ENCODE results near the gene LPP. TPM values are rescaled to one million over a fixed set of nuclear protein-coding genes. Genes with fewer than 3 reads are reported as not detected.

The LPP gene
- total and polyA plus RNA-seq, 5 donors: 14.5 to 205 (median 159) TPM

- ATAC-seq (peak; percentile 65 to 67), DNase-seq (peak; percentile 70 to 84 (median 73))
- Histone ChIP-seq H3K4me1 (ENCODE audit: control insufficient read depth, insufficient read depth, low read length) (peaks cover 1% of the 10 kb centered on the region), H3K27ac (ENCODE audit: low read length) (peak overlapping the region; percentile 69), H3K27me3 (ENCODE audit: control insufficient read depth, insufficient read depth) (no peaks in the 10 kb centered on the region), H3K4me3 (ENCODE audit: low read length) (no peak overlapping the region), H3K9me3 (ENCODE audit: control insufficient read depth, low read length) (no peaks in the 10 kb centered on the region)
- intact Hi-C loops (cut with DNase I): no loop called here
- WGBS: 68% methylated on average over 10 of the region's 10 CpGs
Observed at GRCh38 chr3:188169830-188170455, 16.0 kb downstream of the LPP start.

GRCh38 chr3:188170461-188171459 lies 16.8 kb downstream of the LPP start:
- Histone ChIP-seq H3K4me3 (ENCODE audit: low read length) (no peak overlapping the region), H3K27ac (ENCODE audit: low read length) (peak overlapping the region; percentile 65), H3K4me1 (ENCODE audit: control insufficient read depth, insufficient read depth, low read length) (peaks cover 1% of the 10 kb centered on the region), H3K9me3 (ENCODE audit: control insufficient read depth, low read length) (no peaks in the 10 kb centered on the region), H3K27me3 (ENCODE audit: control insufficient read depth, insufficient read depth) (no peaks in the 10 kb centered on the region)
- no peak for DNase-seq
- intact Hi-C loops (cut with DNase I): no loop called here
- ATAC-seq: no peak
- 92% methylated on average over 8 of the region's 8 CpGs for WGBS

DNA sequence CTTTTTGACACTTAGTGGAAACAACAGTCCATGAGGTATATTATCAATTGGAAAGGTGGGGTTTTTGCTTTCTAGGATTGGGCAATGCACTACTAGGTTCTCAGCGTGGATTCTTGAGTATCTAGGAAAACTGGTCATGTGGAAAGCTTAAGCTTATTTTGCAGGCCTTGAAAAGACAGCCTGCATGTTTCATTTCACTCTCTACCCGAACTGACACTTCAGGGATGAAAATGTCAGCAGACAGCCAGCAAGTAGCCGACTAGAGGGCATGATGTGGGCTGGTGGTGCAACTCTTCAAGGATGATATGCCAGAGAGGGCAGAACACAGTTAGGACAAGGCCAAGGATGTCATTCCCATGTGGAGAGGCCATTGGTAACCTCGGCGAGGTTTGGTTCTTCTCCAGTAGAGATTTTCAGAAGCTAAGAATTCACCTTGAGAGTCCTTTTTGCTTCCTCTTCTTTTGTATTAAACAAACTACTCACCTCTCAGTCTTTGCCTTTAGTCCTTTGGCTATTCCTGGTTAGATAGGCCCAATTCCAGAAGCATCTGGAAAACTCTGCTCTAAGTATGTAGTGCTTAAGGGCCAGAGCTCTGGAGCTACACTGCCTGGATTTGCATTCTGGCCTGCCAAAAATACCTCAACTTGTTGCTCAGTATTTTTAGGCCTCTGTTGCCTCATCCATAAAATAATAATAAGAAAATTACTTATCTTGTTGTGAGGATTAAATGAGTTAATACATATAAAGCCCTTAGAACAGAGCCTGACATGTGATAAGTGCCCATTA lies 17.9 kb downstream of the LPP start:
- H3K4me3 ChIP-seq (ENCODE audit: low read length): no peak overlapping the region
- 74% methylated on average over 5 of the region's 5 CpGs for WGBS
- intact Hi-C loops (cut with DNase I): no loop called here
- ATAC-seq: peak in 1 of 2 donors; percentile 23
- no peak for DNase-seq
- H3K9me3 ChIP-seq (ENCODE audit: control insufficient read depth, low read length): no peaks in the 10 kb centered on the region
- H3K27me3 ChIP-seq (ENCODE audit: control insufficient read depth, insufficient read depth): no peaks in the 10 kb centered on the region
- peak overlapping the region; percentile 84 for H3K27ac ChIP-seq (ENCODE audit: low read length)
- H3K4me1 ChIP-seq (ENCODE audit: control insufficient read depth, insufficient read depth, low read length): peaks cover 1% of the 10 kb centered on the region

- Histone ChIP-seq H3K4me1 (ENCODE audit: control insufficient read depth, insufficient read depth, low read length) (peaks cover 16% of the 10 kb centered on the region), H3K9me3 (ENCODE audit: control insufficient read depth, low read length) (no peaks in the 10 kb centered on the region), H3K4me3 (ENCODE audit: low read length) (no peak overlapping the region), H3K27ac (ENCODE audit: low read length) (peak overlapping the region; percentile 25), H3K27me3 (ENCODE audit: control insufficient read depth, insufficient read depth) (no peaks in the 10 kb centered on the region)
- DNase-seq (no peak), ATAC-seq (no peak)
- 87% methylated on average over 9 of the region's 9 CpGs for WGBS
- intact Hi-C loops (cut with DNase I): no loop called here
Observed at GRCh38 chr3:188174317-188175044, 20.5 kb downstream of the LPP start.

DNA sequence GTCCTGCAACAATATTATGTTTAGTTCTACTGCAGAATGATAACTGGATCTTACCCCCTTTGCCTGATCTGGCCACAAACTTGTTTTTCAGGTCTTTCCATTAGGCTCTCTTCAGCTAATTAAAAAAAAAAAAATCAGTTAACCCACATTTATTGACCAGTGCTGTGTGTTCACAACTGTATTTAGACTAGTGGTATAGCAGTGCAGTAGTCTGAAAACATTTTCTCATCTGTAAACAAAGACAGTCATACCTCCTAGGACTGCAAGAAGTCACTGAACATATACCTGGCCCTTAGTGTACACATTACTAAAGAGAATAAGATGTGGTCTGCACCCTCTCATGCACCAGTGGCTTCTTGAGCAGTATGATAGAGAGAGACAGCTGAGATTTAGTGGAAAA lies 22.5 kb downstream of the LPP start:
- peaks cover 20% of the 10 kb centered on the region for H3K4me1 ChIP-seq (ENCODE audit: control insufficient read depth, insufficient read depth, low read length)

GRCh38 chr3:188176884-188177283 lies 22.9 kb downstream of the LPP start:
- no peak overlapping the region for H3K4me3 ChIP-seq (ENCODE audit: low read length)
- peaks cover 20% of the 10 kb centered on the region for H3K4me1 ChIP-seq (ENCODE audit: control insufficient read depth, insufficient read depth, low read length)
- 97% methylated on average over 2 of the region's 2 CpGs for WGBS
- intact Hi-C loops (cut with DNase I): no loop called here
- DNase-seq (no peak), ATAC-seq (no peak)
- no peaks in the 10 kb centered on the region for H3K9me3 ChIP-seq (ENCODE audit: control insufficient read depth, low read length)
- H3K27ac ChIP-seq (ENCODE audit: low read length): peak overlapping the region; percentile 28
- H3K27me3 ChIP-seq (ENCODE audit: control insufficient read depth, insufficient read depth): no peaks in the 10 kb centered on the region

More for the DNA sequence above, 22.5 kb downstream of the LPP start:
- Histone ChIP-seq H3K27ac (ENCODE audit: low read length) (no peak overlapping the region), H3K4me3 (ENCODE audit: low read length) (no peak overlapping the region), H3K27me3 (ENCODE audit: control insufficient read depth, insufficient read depth) (no peaks in the 10 kb centered on the region), H3K9me3 (ENCODE audit: control insufficient read depth, low read length) (no peaks in the 10 kb centered on the region)
- intact Hi-C loops (cut with DNase I): no loop called here
- no peak for DNase-seq
- no peak for ATAC-seq

DNA sequence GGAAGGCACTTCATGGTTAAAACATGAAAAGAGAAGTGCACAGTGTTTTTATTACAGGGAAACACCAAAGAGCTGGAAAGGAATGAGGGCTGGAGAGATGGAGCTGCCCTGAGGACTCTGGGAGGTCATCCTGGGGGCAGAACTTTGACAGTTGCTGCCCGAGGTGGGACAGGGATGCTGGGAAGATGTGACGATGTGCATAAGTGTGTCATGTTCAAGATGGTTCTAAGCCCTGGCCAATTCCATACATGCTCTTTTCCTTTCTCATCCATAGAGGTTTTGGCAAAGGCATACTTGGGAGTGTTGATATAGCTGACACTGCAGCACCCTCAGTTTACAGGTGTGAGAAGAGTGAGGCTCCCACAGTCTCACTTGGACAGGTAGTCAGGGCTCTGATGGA lies 23.8 kb downstream of the LPP start:
- no peaks in the 10 kb centered on the region for H3K9me3 ChIP-seq (ENCODE audit: control insufficient read depth, low read length)
- intact Hi-C loops (cut with DNase I): no loop called here
- DNase-seq (no peak), ATAC-seq (no peak)
- H3K27ac ChIP-seq (ENCODE audit: low read length): no peak overlapping the region
- peaks cover 20% of the 10 kb centered on the region for H3K4me1 ChIP-seq (ENCODE audit: control insufficient read depth, insufficient read depth, low read length)
- H3K27me3 ChIP-seq (ENCODE audit: control insufficient read depth, insufficient read depth): no peaks in the 10 kb centered on the region
- 85% methylated on average over 2 of the region's 2 CpGs for WGBS
- no peak overlapping the region for H3K4me3 ChIP-seq (ENCODE audit: low read length)

GRCh38 chr3:188178293-188178936 lies 24.5 kb downstream of the LPP start:
- Histone ChIP-seq H3K4me3 (ENCODE audit: low read length) (no peak overlapping the region), H3K4me1 (ENCODE audit: control insufficient read depth, insufficient read depth, low read length) (peaks cover 24% of the 10 kb centered on the region), H3K9me3 (ENCODE audit: control insufficient read depth, low read length) (no peaks in the 10 kb centered on the region), H3K27ac (ENCODE audit: low read length) (peak overlapping the region; percentile 96), H3K27me3 (ENCODE audit: control insufficient read depth, insufficient read depth) (no peaks in the 10 kb centered on the region)
- ATAC-seq: no peak
- WGBS: 81% methylated on average over 7 of the region's 7 CpGs
- DNase-seq: no peak
- intact Hi-C loops (cut with DNase I): no loop called here

GRCh38 chr3:188179006-188179966 lies 25.3 kb downstream of the LPP start:
- peaks cover 26% of the 10 kb centered on the region for H3K4me1 ChIP-seq (ENCODE audit: control insufficient read depth, insufficient read depth, low read length)
- peak overlapping the region; percentile 96 for H3K27ac ChIP-seq (ENCODE audit: low read length)
- intact Hi-C loops (cut with DNase I): no loop called here
- H3K4me3 ChIP-seq (ENCODE audit: low read length): no peak overlapping the region
- WGBS: 36% methylated on average over 16 of the region's 16 CpGs
- ATAC-seq (peak; percentile 57 to 84), DNase-seq (peak in 2 of 3 donors; percentile 63 to 68)
- H3K9me3 ChIP-seq (ENCODE audit: control insufficient read depth, low read length): no peaks in the 10 kb centered on the region
- H3K27me3 ChIP-seq (ENCODE audit: control insufficient read depth, insufficient read depth): no peaks in the 10 kb centered on the region
